GM12874 (cell line): ENCODE data around the gene SLC22A5.

Experiments used
- CTCF ChIP-seq: IDR thresholded peaks from 2 replicates; pipeline ENCODE4 v1.5.1; 2011; ENCODE audit warnings: low read depth, mild to moderate bottlenecking, control low read depth, low read length, moderate library complexity; ENCODE audit not compliant: insufficient read depth

The SLC22A5 gene

DNA sequence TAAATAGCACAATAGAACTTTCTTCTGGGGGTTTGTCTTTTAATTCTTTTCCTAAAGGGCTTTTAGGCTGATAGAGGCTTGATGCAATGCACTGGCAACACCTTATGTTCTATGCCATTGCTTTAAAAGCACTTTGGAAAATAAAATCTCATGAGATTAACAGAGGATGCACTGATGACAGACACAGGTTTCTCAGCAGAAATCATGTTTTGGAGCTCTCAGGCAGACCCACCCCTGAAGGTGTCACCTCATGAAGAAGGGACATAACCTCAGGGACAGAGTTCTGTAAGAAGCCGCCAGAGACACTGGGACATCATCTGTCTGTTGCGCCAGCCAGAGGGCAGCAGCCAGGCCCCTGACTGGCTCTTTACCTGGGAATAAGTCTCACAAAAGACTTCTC lies 27.7 kb downstream of the SLC22A5 start:
- no peak for TF ChIP-seq CTCF

DNA sequence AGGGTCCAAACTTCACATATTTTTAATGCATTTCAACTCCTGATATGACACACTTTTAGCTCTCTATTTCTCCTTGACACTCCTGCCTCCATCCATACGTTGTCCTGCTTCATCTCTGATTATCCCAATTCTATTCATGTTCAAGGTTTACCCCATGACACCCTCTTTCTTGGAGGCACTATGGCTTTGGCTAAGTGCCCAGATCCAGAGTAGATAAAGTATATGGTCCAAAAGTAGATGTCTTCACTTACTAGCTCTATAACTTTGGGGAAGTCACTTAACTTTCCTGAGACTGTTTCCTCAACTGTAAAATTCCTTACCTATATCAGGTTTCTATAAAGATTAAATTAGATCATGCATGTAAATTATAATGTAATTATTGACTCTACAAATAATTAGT lies 36.1 kb downstream of the SLC22A5 start:
- TF ChIP-seq CTCF, result no peak

DNA sequence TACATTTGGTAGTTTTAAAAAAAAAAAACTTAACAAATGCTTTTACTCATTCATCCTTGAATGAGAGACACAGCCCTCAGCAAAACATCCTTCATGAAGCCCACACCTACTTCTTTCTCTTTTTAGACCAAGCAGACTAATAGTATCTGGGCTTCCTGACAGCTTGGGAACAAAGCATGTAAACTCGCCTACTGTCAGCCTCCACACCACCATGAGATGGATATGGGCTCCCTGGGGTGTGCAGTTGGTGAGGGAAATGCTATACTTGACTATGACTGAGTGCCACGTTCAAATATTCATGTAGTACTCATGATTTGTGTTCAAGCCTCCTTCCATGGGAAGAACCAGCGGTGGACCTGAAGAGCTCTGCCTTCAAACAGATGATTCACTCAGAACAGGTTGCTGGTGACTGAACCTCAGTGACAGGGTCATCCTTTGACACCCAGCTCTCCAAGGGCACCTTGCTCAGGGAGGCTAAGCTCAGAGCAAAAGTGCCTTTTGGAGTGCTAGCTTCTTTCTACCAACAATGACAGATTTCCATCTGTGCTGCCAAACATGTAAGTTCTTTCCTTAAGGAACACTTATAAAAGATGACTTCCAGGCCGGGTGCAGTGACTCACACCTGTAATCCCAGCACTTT lies 36.8 kb downstream of the SLC22A5 start:
- no peak for TF ChIP-seq CTCF

GRCh38 chr5:132407970-132408369 lies 38.5 kb downstream of the SLC22A5 start:
- TF ChIP-seq CTCF, result no peak

GRCh38 chr5:132408456-132408855 lies 38.9 kb downstream of the SLC22A5 start:
- TF ChIP-seq CTCF, result no peak

GRCh38 chr5:132408965-132409364 lies 39.5 kb downstream of the SLC22A5 start:
- no peak for TF ChIP-seq CTCF

DNA sequence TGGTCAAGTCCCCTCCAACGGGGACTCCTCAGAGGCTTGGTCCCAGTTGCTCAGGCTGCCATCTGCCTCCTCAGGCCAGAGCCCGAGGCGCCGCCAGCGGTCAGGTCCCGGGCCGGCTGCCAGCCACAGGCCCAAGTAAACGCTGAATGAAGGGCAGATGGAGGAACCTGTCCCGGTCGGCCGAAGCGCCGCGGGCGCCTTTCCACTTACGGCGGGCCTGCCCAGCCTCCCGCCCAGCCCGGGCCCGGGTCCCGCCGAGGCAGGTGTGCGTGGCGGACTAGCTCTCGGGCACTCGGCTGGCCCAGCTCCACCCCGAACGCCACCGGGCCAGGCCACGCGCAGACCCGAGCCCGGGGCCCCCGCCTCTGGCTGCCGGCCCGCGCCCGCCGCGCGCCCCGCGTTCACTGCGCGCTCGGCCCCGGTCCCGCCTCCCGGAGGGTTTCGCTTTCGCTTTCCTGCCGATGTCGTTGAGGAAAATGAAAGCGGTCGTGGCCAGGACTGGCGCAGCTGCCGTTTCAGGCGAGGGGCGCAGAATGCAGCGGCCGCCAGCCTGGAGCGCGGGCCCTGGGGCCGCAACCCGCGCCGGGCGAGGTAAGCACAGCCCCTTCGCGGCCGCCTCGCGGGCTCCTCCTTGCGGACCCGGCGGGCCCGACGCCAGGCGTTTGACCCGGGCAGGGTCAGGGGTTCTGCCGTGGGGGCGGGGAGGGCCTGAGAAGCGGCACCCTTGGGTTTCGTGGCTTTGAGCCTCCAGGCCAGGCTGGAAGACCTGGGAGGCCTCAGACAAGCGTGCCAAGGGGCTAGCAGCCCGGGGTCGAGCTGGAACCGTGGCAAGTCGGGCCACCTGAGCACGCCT lies 41.2 kb downstream of the SLC22A5 start:
- peak; percentile 77 for TF ChIP-seq CTCF
